Osteoblast (primary cell): Measurements from ENCODE around the gene CHRNA4. TPM values are rescaled to one million over a fixed set of nuclear protein-coding genes. Genes with fewer than 3 reads are reported as not detected.

Source experiments
- DNase-seq: peaks from one replicate; pipeline ENCODE4 v3.0.0; 2011; ENCODE audit warnings: low spot score, mixed read lengths; ENCODE audit not compliant: insufficient read length; ENCODE audit errors: missing footprints
- H2AFZ ChIP-seq: 2 replicates; pipeline ENCODE4 v1.6.0; 2011; ENCODE audit warnings: mild to moderate bottlenecking, low read length
- H3K27ac ChIP-seq: 2 replicates; pipeline ENCODE4 v1.5.1; 2011; ENCODE audit warnings: mild to moderate bottlenecking, low read depth, low read length, moderate library complexity
- H3K27me3 ChIP-seq: 2 replicates; pipeline ENCODE4 v1.6.0; 2012; ENCODE audit warnings: mild to moderate bottlenecking, control low read depth, inconsistent platforms, low read length, moderate library complexity; ENCODE audit not compliant: insufficient read depth
- H3K36me3 ChIP-seq: 2 replicates; pipeline ENCODE4 v1.5.1; 2011; ENCODE audit warnings: mild to moderate bottlenecking, low read length, control low read depth, moderate library complexity; ENCODE audit not compliant: insufficient read depth
- H3K4me1 ChIP-seq: 2 replicates; pipeline ENCODE4 v1.5.1; 2011; ENCODE audit warnings: mild to moderate bottlenecking, low read length, control low read depth, moderate library complexity; ENCODE audit not compliant: insufficient read depth
- H3K4me2 ChIP-seq: 2 replicates; pipeline ENCODE4 v1.6.0; 2011; ENCODE audit warnings: mild to moderate bottlenecking, low read length; ENCODE audit not compliant: insufficient read depth
- H3K4me3 ChIP-seq: fragments of 200-600 bp; sonication (generic); 3 replicates; pipeline ENCODE4 v1.5.1; 2012; ENCODE audit warnings: mild to moderate bottlenecking, low read length, inconsistent platforms; ENCODE audit not compliant: insufficient read depth
- H3K79me2 ChIP-seq: 2 replicates; pipeline ENCODE4 v1.6.0; 2012; ENCODE audit warnings: mild to moderate bottlenecking, low read length, control low read depth, inconsistent platforms; ENCODE audit not compliant: insufficient read depth
- H3K9me3 ChIP-seq: 2 replicates; pipeline ENCODE4 v1.5.1; 2011; ENCODE audit warnings: low read depth, low read length, control low read depth
- H4K20me1 ChIP-seq: 2 replicates; pipeline ENCODE4 v1.6.0; 2012; ENCODE audit warnings: mild to moderate bottlenecking, low read length, control low read depth; ENCODE audit not compliant: insufficient read depth
- CTCF ChIP-seq: IDR thresholded peaks from 2 replicates; pipeline ENCODE4 v1.5.1; 2011; ENCODE audit warnings: mild to moderate bottlenecking, low read depth, low read length, moderate library complexity; ENCODE audit errors: extremely low read depth
- small RNA-seq: library from RNA; depleted of rRNA; stranded (forward); fragments of <200 nt; gene quantifications from one replicate; pipeline ENCODE3, GENCODE V24; 2012
- total RNA-seq: library from RNA; depleted of rRNA; stranded (reverse); fragments of >200 nt; gene quantifications from 2 replicates; pipeline ENCODE4 v1.2.3, GENCODE V29; 2012

Gene CHRNA4
- total RNA-seq, 1 donor, result not detected

DNA sequence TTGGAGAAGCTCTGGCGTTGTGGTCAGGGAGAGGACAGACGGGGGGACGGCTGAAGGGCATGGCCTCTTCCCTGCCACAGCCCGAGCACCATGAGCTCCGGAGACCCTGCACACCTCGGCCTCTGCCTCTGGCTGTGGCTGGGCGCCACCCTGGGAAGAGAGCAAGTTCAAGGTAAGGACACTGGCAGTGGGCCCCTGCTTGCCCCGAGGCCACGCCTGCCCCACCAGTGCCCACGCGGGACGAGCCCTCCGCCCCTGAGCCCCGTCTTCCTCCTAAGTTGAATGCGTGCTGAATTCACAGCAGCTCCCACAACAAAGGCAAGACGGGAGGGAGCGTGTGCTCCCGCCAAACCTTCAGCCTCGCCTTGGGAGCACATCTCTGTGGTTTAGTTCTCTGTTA lies 66.1 kb downstream of the CHRNA4 start:
- H3K4me2 ChIP-seq, result no peak overlapping the region
- H3K4me1 ChIP-seq, result peaks cover 7% of the 10 kb centered on the region
- no peaks in the 10 kb centered on the region for H3K36me3 ChIP-seq
- DNase-seq, result no peak
- H3K4me3 ChIP-seq, result no peak overlapping the region
- H3K27me3 ChIP-seq, result peaks cover 39% of the 10 kb centered on the region
- H3K27ac ChIP-seq, result no peak overlapping the region
- TF ChIP-seq CTCF, result no peak
- peaks cover 26% of the 10 kb centered on the region for H4K20me1 ChIP-seq
- no peaks in the 10 kb centered on the region for H3K9me3 ChIP-seq
- H2AFZ ChIP-seq, result no peak overlapping the region
- H3K79me2 ChIP-seq, result no peaks in the 10 kb centered on the region

- no peaks in the 10 kb centered on the region for H3K9me3 ChIP-seq
- peaks cover 39% of the 10 kb centered on the region for H3K27me3 ChIP-seq
- H2AFZ ChIP-seq, result no peak overlapping the region
- no peak overlapping the region for H3K27ac ChIP-seq
- H3K4me2 ChIP-seq, result no peak overlapping the region
- DNase-seq, result no peak
- no peaks in the 10 kb centered on the region for H3K79me2 ChIP-seq
- no peaks in the 10 kb centered on the region for H3K36me3 ChIP-seq
- H3K4me1 ChIP-seq, result peaks cover 7% of the 10 kb centered on the region
- H3K4me3 ChIP-seq, result no peak overlapping the region
- peaks cover 31% of the 10 kb centered on the region for H4K20me1 ChIP-seq
- TF ChIP-seq CTCF, result no peak
These were observed 66.6 kb downstream of the CHRNA4 start for GRCh38 chr20:63294536-63294900.

DNA sequence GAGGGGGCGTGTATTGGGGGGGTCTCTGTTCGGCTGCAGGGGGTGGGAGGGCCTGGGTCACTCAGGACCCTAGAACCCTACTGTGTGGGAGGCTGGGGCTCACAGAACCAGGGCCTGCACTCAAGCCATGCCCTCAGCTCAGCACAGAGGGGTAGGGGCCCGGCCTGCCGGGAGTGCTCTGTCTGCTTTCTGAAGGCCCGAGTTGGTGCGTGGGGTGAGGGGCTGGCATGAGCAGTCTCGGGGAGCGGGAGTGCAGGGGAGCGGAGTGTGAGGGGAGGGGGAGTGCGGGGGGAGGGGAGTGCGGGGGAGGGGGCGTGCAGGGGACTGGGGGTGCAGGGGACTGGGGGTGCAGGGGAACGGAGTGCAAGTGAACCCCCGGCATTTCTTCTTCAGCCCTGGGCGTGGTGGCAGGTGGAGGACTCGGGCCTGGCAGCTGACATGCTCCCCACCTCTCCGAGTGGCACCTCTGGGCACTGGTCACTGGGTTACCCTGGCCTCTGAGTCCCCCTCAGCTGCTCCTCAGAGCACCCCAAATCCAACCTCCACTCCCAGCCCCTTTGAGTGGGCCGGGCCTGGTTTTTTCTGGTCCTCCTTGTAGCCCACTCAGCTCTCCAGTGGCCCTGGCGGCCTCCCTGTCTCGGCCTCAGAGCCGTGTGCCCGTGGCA lies 67.1 kb downstream of the CHRNA4 start:
- no peaks in the 10 kb centered on the region for H3K9me3 ChIP-seq
- H3K36me3 ChIP-seq, result no peaks in the 10 kb centered on the region
- DNase-seq, result no peak
- no peak overlapping the region for H2AFZ ChIP-seq
- no peak overlapping the region for H3K4me3 ChIP-seq
- peaks cover 7% of the 10 kb centered on the region for H3K4me1 ChIP-seq
- TF ChIP-seq CTCF, result no peak
- H3K27me3 ChIP-seq, result peaks cover 34% of the 10 kb centered on the region
- no peak overlapping the region for H3K27ac ChIP-seq
- no peak overlapping the region for H3K4me2 ChIP-seq
- H4K20me1 ChIP-seq, result peaks cover 36% of the 10 kb centered on the region
- H3K79me2 ChIP-seq, result no peaks in the 10 kb centered on the region

- H3K4me3 ChIP-seq, result no peak overlapping the region
- H3K4me2 ChIP-seq, result no peak overlapping the region
- peaks cover 42% of the 10 kb centered on the region for H4K20me1 ChIP-seq
- H3K27ac ChIP-seq, result no peak overlapping the region
- no peak for DNase-seq
- H3K36me3 ChIP-seq, result peaks cover 4% of the 10 kb centered on the region
- no peak for TF ChIP-seq CTCF
- H3K27me3 ChIP-seq, result peaks cover 34% of the 10 kb centered on the region
- no peaks in the 10 kb centered on the region for H3K79me2 ChIP-seq
- H3K4me1 ChIP-seq, result peaks cover 7% of the 10 kb centered on the region
- no peaks in the 10 kb centered on the region for H3K9me3 ChIP-seq
- no peak overlapping the region for H2AFZ ChIP-seq
These were observed 67.7 kb downstream of the CHRNA4 start for GRCh38 chr20:63293456-63293855.

Small RNA genes lying within 50 kb of the gene (small RNA-seq; reads per million reads assigned to genes)
- gene RNU6-994P, result not detected

Other genes with a start within 250 kb of the CHRNA4 start
- 23.9 and 26.8 TPM in 2 replicates for gene YTHDF1, start 145.2 kb downstream of the CHRNA4 start, total RNA-seq
- gene BIRC7, start 125.4 kb downstream of the CHRNA4 start, total RNA-seq, result under 0.01 and 0.29 TPM in 2 replicates
- not detected in 2 replicates for gene NKAIN4, start 106.9 kb downstream of the CHRNA4 start, total RNA-seq
- 63.1 and 68.4 TPM in 2 replicates for gene ARFGAP1, start 88.5 kb downstream of the CHRNA4 start, total RNA-seq
- not detected in 2 replicates for gene COL20A1, start 68.2 kb downstream of the CHRNA4 start, total RNA-seq
- gene KCNQ2, start 111.3 kb upstream of the CHRNA4 start, total RNA-seq, result 0.36 TPM in 1 of 2 replicates, not detected in the other
- not detected in 2 replicates for gene EEF1A2, start 137.7 kb upstream of the CHRNA4 start, total RNA-seq
- gene PPDPF, start 159.4 kb upstream of the CHRNA4 start, total RNA-seq, result 52.2 and 85.4 TPM in 2 replicates
- under 0.01 TPM in 1 of 2 replicates, not detected in the other for gene PTK6, start 176.0 kb upstream of the CHRNA4 start, total RNA-seq
- not detected in 2 replicates for gene SRMS, start 186.4 kb upstream of the CHRNA4 start, total RNA-seq
- under 0.01 TPM in 1 of 2 replicates, not detected in the other for gene FNDC11, start 192.8 kb upstream of the CHRNA4 start, total RNA-seq
- gene HELZ2, start 212.9 kb upstream of the CHRNA4 start, total RNA-seq, result 23.3 and 27.5 TPM in 2 replicates